Fibroblast of skin of right biceps (primary cell): ENCODE data around the gene PEX16.

ENCODE experiments used
- DNase-seq: peaks from one replicate; pipeline ENCODE4 v3.0.0-alpha.2; 2013

The PEX16 gene

GRCh38 chr11:45896422-45896984 is 21.2 kb downstream of the PEX16 start:
- no peak for DNase-seq

DNA sequence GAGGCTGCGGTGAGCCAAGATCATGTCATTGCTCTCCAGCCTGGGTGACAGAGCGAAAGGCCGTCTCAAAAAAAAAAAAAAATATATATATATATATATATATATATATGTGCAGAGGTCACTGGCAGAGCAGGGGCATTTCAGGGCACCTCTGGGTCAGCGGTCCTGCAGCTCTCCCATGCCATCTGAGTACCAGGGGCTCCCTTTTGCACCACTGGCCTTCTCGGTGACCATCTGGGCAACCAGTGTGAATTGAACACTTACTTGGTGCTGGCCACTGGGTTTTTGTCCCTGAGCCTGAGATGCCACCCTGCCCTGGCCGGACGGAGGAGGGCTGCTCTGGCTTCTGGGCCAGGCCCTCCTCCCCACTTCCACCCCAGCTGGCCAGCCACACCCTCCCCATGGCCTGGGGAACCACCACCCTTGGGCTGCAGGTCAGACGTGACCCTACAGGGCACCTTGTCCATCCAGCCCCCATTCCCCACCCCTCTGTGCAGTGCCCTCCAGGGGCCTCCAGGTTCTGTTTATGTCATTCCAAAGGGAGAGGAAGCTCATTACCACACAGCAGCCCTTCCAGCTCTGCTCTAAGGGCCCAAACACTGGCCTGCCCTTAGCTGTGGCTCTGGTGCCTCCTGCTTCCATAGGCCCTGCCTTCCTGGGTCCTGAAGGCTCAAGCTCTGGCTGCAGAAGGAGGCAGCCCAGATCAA is 22.0 kb downstream of the PEX16 start:
- DNase-seq, result no peak

GRCh38 chr11:45894555-45895247 is 23.0 kb downstream of the PEX16 start:
- no peak for DNase-seq

DNA sequence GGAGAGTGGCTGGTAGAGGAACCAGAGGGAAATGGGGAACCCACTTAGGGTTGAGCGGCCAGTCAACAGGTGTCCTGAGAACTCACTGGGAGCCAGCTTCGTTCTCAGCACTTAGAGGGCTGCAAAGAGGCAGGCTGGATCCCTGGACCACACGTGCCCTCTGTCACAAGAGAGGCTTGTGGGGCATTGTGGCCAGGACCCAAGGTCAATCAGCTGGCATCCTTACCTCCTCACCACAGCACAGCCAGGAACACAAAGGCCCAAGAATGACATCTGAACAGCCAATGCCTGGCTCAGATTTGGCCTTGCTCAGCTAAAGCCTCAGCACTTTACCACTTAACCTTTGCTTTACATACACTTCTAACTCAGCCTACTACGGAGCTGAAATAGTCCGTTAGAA is 24.8 kb downstream of the PEX16 start:
- DNase-seq, result no peak

GRCh38 chr11:45890886-45891550 is 26.7 kb downstream of the PEX16 start:
- DNase-seq, result no peak

DNA sequence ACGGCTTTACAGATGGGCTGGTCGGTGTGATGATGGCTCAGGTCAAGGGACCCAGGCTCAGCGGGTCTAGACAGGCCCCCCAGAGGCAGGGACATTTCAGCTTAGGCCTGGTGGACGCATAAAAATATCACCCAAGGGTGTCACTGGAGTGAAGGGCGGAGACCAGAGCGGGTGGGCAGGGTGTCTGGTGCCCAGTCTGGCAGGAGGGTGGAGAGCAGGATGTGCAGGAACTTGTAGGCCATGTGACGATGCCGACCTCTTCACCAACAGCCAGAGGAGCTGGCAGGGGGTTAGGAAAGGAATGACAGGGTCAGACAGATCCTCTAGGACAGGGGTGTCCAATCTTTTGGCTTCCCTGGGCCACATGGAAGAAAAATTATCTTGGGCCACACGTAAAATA is 27.7 kb downstream of the PEX16 start:
- no peak for DNase-seq

- no peak for DNase-seq
These were observed 28.1 kb downstream of the PEX16 start for GRCh38 chr11:45889555-45889954.

DNA sequence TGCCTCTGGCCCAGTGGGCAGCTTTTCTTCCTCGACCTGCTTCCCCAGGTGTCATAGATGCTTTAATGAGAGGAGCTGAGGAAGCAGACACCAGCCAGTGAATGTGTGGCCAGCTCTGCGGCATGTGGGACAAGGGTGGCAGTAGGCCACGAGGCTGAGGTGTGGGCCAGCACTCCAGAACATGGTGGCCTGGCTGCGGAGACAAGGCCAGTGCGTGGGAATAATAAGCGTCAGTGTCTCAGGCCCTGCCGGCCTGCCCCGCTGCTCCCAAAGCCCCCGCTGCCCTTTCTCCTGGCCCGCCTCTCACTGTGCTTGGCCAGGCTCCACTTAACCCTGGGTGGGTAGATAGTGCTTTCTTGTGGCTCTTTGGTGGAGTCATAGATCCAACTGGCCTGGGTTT is 30.1 kb downstream of the PEX16 start:
- no peak for DNase-seq

DNA sequence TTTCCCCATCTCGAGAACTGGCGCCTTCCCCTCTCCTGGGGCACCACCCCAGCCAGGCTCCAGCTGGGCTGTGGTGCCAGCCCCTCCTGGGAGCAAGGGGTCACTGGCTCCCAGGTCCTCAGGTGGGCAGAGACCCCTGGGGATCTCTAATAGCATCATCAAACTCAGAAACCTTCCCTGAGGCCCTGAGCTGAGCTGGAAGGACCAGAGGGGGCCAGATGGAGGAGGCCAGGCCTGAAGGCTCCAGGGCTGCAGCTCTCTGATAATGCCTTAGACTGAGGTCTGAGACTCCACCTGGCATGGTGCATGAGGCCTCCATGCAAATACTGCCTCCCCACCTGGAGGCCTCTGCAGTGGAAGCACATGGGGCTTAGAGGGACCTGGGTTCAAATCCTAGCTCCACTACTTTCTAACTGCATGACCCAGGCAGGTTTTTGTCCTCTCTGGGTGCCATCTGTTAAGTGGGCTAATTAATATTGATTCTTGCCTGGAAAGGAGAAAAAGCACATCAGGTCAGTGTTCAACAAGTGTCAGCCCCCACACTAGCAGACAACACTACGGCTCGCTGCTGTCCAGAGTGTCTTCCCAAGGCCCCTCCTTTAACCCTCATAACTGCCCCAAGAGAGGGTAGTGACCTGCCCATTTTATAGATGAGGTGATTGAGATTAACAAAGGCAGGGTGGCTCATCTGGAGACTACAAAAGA is 30.7 kb downstream of the PEX16 start:
- no peak for DNase-seq

- DNase-seq, result no peak
These were observed 31.6 kb downstream of the PEX16 start for GRCh38 chr11:45885921-45886721.

GRCh38 chr11:45885274-45885920 is 32.3 kb downstream of the PEX16 start, which contains the start of gene MAPK8IP1:
Gene MAPK8IP1, plus strand, starts transcription at chr11:45885651. Its CDS starts 170 bp downstream, at chr11:45885821.
- DNase-seq, result peak; percentile 41

DNA sequence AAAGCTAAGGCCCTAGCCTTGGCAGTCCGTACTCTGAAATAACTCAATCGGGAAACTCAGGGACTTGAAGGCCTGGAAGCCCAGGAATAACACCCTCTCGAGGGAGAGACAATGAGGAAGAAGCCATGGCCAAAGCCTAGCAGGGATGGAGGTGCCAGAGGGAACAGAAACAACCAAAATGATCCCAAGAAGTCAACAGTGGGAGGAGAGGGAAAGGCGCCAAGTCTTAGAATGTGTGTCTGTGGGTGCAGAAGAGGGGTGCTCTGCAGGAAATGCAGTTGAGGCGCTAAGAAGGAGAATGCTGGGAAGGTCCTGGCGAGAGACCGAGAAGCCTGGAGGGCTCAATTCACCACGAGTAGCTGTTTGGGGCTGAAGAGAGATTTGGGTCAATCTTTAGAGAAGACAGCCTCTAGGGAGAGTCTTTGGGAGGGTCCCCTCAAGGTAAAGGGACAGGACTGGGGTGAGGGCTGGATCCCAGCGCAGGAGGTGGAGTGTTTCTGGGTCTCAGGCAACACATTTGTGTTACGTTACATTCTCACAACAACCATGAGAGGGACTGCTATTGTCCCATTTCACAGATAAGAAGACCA is 33.0 kb downstream of the PEX16 start:
- DNase-seq, result no peak

DNA sequence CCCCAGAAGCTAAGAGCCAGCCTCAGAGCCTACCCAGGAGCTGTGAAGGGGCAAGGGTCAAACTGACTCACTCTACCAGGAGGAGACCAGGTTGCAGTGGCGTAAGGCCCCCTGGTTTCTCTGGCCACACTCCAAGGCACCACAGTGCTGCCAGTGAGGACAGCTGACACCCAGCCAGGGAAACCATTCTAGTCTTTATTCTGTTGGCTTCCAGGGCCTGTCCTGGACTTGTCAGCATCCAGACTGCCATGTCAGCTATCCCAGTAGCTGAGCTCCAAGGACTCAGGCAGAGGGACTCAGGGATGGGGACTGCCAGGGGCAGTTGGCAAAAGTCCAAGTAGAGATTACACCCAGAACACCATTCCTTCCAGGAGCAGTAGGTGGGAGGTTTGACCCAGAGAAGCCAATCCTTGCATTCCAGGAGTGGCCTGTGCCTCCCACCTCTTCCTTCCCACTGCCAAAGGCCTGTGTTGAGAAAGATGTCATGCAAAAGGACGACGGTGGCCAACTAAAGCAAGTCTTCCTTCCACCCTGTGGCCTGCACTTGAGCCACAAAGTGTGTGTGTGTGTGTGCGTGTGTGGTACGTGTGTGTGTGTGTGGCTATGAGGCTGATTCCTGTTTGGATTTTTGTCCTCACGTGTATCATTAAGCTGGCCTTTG is 35.8 kb downstream of the PEX16 start:
- no peak for DNase-seq

- no peak for DNase-seq
These were observed 36.7 kb downstream of the PEX16 start for GRCh38 chr11:45880772-45881570.

- DNase-seq, result peak; percentile 29
These were observed 37.6 kb downstream of the PEX16 start for GRCh38 chr11:45879803-45880686.

DNA sequence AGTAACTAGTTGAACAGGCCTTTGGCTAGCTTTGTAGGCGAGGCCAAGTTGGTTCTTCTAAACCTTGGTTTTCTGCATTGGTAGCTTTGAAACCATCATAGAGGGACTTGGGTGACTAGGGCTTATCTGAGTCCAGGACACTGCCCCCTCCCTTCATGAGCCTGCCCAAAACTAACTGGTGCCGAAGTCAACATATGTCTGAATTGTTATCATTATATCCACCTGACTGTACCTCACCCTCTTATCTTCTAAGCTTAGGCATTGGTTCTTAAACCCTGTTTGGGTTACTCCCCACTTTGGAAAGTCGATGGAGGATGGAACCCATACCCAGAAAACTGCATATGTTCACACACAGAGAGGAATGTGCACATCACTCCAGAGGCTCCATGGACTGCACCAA is 39.8 kb downstream of the PEX16 start:
- no peak for DNase-seq

GRCh38 chr11:45877221-45877620 is 40.5 kb downstream of the PEX16 start:
- DNase-seq, result no peak

DNA sequence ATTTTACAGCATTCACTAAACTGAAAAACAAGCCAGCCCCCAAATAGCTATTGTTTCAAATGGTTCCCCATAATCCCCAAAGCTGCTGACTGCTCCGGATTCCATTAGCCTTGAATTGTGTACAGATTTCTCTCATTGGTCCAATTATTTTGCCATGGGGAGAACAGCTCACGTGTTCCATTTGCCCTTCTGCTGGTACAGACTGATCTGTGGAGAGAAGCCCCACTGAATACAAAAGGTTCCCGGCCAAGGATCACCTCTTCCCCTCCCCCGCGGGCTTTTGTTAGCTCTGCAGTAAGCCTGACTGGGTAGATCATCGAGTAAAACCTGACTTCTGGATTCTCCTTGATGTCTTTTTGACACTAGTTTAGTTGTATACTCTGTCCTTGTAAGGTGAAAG is 41.3 kb downstream of the PEX16 start:
- DNase-seq, result no peak
